CD4-positive, alpha-beta T cell (primary cell): ENCODE data around the gene EGFLAM. TPM values are rescaled to one million over a fixed set of nuclear protein-coding genes. Genes with fewer than 3 reads are reported as not detected.

Source experiments
- ATAC-seq: fragments of 200-7000 bp; cut with Tn5 transposase; one replicate; pipeline ENCODE4 v1.10.0; 2022; ENCODE audit warnings: mild to moderate bottlenecking; ENCODE audit not compliant: poor library complexity
- CTCF ChIA-PET: fragments of 350-600 bp; sonication (Branson Sonifier 250); formaldehyde crosslinking; loops from one replicate; lab custom pipeline; 2021; ENCODE audit warnings: antibody characterized with exemption, inconsistent platforms; lab: Charles Lee
- POLR2A ChIA-PET: fragments of 350-600 bp; sonication (Branson Sonifier 250); formaldehyde crosslinking; loops from one replicate; lab custom pipeline; 2021; ENCODE audit warnings: antibody characterized with exemption, inconsistent platforms; lab: Charles Lee
- DNase-seq, 14 experiments: peaks; one replicate each; pipeline ENCODE4 v3.0.0-alpha.2; 2013 to 2020; ENCODE audit warnings: mixed read lengths in 2 of 14
- H3K27ac ChIP-seq, 2 donors: one replicate each; pipeline versions ENCODE4 v1.5.1 to v1.7.0; 2013; ENCODE audit warnings: low read length in 2 of 2, low read depth in 1 of 2, mild to moderate bottlenecking in 1 of 2
- H3K27me3 ChIP-seq, 2 experiments: 1 replicate in 1 of 2; 2 replicates in 1 of 2; pipeline versions ENCODE4 v1.6.1 to v1.7.0; 2013; ENCODE audit warnings: low read length in 2 of 2, control low read depth in 1 of 2, mild to moderate bottlenecking in 1 of 2, moderate library complexity in 1 of 2; ENCODE audit not compliant: insufficient read depth in 2 of 2, control insufficient read depth in 1 of 2
- H3K36me3 ChIP-seq: one replicate; pipeline ENCODE4 v1.6.1; 2013; ENCODE audit warnings: low read length, control low read depth; ENCODE audit not compliant: insufficient read depth
- H3K4me1 ChIP-seq: one replicate; pipeline ENCODE4 v1.6.1; 2013; ENCODE audit warnings: low read length, control low read depth; ENCODE audit not compliant: insufficient read depth
- H3K4me3 ChIP-seq: one replicate; pipeline ENCODE4 v1.5.1; 2013; ENCODE audit warnings: mild to moderate bottlenecking, low read length, moderate library complexity
- H3K9me3 ChIP-seq, 2 experiments: 1 replicate in 1 of 2; 2 replicates in 1 of 2; pipeline versions ENCODE4 v1.6.1 to v1.7.0; 2013; ENCODE audit warnings: low read length in 2 of 2, mild to moderate bottlenecking in 2 of 2, control low read depth in 1 of 2, moderate library complexity in 1 of 2; ENCODE audit not compliant: control insufficient read depth in 1 of 2, insufficient read depth in 1 of 2
- H3K27ac Mint-ChIP-seq: one replicate; pipeline ENCODE4 v1.8.0; 2020; ENCODE audit warnings: mixed read lengths
- H3K27me3 Mint-ChIP-seq: one replicate; pipeline ENCODE4 v1.8.0; 2021; ENCODE audit warnings: mixed read lengths
- H3K36me3 Mint-ChIP-seq: one replicate; pipeline ENCODE4 v1.8.0; 2021; ENCODE audit warnings: low read depth, mixed read lengths
- H3K4me1 Mint-ChIP-seq: one replicate; pipeline ENCODE4 v1.8.0; 2021; ENCODE audit warnings: low read depth, mixed read lengths
- H3K4me3 Mint-ChIP-seq: one replicate; pipeline ENCODE4 v1.8.0; 2020; ENCODE audit warnings: mild to moderate bottlenecking, mixed read lengths
- H3K9me3 Mint-ChIP-seq: one replicate; pipeline ENCODE4 v1.8.0; 2020; ENCODE audit warnings: mixed read lengths
- CTCF ChIP-seq: fragments of 200-600 bp; IDR thresholded peaks from one replicate; pipeline ENCODE4 v1.8.0; 2022; ENCODE audit warnings: antibody characterized with exemption, mild to moderate bottlenecking
- intact Hi-C, 2 experiments: fragments of 100-400 bp; cut with DNase I in 1 of 2; cut with micrococcal nuclease in 1 of 2; formaldehyde crosslinking; loops; one replicate each; pipeline versions ENCODE4 v1.15.1 to v1.9.0; 2023 to 2025; cut with DNase I, micrococcal nuclease
- total RNA-seq, 174 experiments: library from RNA in 2 of 174; stranded (reverse) in 2 of 174; gene quantifications; one replicate each; pipeline ENCODE4 v1.2.3 and lab custom pipeline; 2021 to 2026

Gene EGFLAM
- total RNA-seq, 2 experiments from 2014 or later: not detected

DNA sequence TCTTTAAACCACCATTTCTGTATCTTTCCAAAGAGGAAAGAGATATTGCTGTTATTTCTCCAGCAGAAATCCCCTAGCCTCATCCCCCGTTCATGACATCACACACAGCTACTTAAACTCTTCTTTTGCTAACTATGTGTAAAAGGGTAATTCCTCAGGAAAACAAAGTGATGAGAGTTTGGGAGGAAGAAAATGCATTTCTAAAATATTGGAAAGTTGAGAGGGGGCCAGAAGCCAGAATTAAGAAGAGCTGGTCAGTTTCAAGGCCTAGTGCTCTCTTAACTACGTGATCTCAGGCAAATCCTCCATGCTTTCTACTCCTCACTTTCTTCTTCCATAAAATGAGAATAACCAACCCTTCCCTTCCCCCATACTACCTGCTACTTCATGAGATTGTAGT, 188.7 kb downstream of the EGFLAM start:
- Histone ChIP-seq H3K9me3 (peaks cover 0 to 3% of the 10 kb centered on the region in 2 experiments), H3K27ac (no peak overlapping the region), H3K27me3 (peaks cover 21 to 37% of the 10 kb centered on the region in 2 experiments), H3K4me1 (no peaks in the 10 kb centered on the region), H3K36me3 (no peaks in the 10 kb centered on the region), H3K4me3 (no peak overlapping the region)
- H3K27me3 Mint-ChIP-seq: peaks cover 61% of the 10 kb centered on the region
- POLR2A ChIA-PET: no interaction called here
- H3K27ac Mint-ChIP-seq: no peak overlapping the region
- DNase-seq: no peak
- no peak for ATAC-seq
- TF ChIP-seq CTCF: no peak
- intact Hi-C loops: loop anchor here in 1 of 2 experiments (5.0 kb wide), 1 partner anchor 105 kb away; no protein-coding TSS in a partner anchor
- H3K36me3 Mint-ChIP-seq: no peaks in the 10 kb centered on the region
- H3K9me3 Mint-ChIP-seq: no peaks in the 10 kb centered on the region
- peaks cover 6% of the 10 kb centered on the region for H3K4me1 Mint-ChIP-seq
- no peak overlapping the region for H3K4me3 Mint-ChIP-seq
- CTCF ChIA-PET: no interaction called here

- DNase-seq (no peak), ATAC-seq (no peak)
- Mint-ChIP-seq H3K9me3 (no peaks in the 10 kb centered on the region), H3K4me3 (no peak overlapping the region), H3K4me1 (peaks cover 12% of the 10 kb centered on the region), H3K27ac (no peak overlapping the region), H3K27me3 (peaks cover 69% of the 10 kb centered on the region), H3K36me3 (no peaks in the 10 kb centered on the region)
- Histone ChIP-seq H3K27ac (no peak overlapping the region), H3K4me3 (no peak overlapping the region), H3K9me3 (peaks cover 0 to 3% of the 10 kb centered on the region in 2 experiments), H3K4me1 (peaks cover 7% of the 10 kb centered on the region), H3K27me3 (peaks cover 25 to 37% of the 10 kb centered on the region in 2 experiments), H3K36me3 (no peaks in the 10 kb centered on the region)
- intact Hi-C loops: loop anchor here in 1 of 2 experiments (5.0 kb wide), 1 partner anchor 105 kb away; no protein-coding TSS in a partner anchor
- ChIA-PET POLR2A (no interaction called here), CTCF (no interaction called here)
- TF ChIP-seq CTCF: no peak
Measured at GRCh38 chr5:38447786-38448185, 189.4 kb downstream of the EGFLAM start.

GRCh38 chr5:38448568-38449350, 190.4 kb downstream of the EGFLAM start:
- peaks cover 17% of the 10 kb centered on the region for H3K4me1 ChIP-seq
- H3K4me1 Mint-ChIP-seq: peaks cover 22% of the 10 kb centered on the region
- peaks cover 0 to 3% of the 10 kb centered on the region in 2 experiments for H3K9me3 ChIP-seq
- no peaks in the 10 kb centered on the region for H3K36me3 Mint-ChIP-seq
- no peak overlapping the region for H3K4me3 Mint-ChIP-seq
- no peaks in the 10 kb centered on the region for H3K9me3 Mint-ChIP-seq
- TF ChIP-seq CTCF: no peak
- no peak overlapping the region for H3K27ac ChIP-seq
- intact Hi-C loops: loop anchor here in 1 of 2 experiments (5.0 kb wide), 1 partner anchor 104 kb away; no protein-coding TSS in a partner anchor
- no peak overlapping the region for H3K4me3 ChIP-seq
- ATAC-seq: no peak
- no peak for DNase-seq
- peaks cover 25 to 37% of the 10 kb centered on the region in 2 experiments for H3K27me3 ChIP-seq
- H3K27ac Mint-ChIP-seq: no peak overlapping the region
- POLR2A ChIA-PET: no interaction called here
- H3K27me3 Mint-ChIP-seq: peaks cover 76% of the 10 kb centered on the region
- no peaks in the 10 kb centered on the region for H3K36me3 ChIP-seq
- CTCF ChIA-PET: no interaction called here
